IPS-11a (cell line): ENCODE data around the gene CD72.

Experiments used
- H3K4me3 ChIP-seq: one replicate; pipeline ENCODE4 v1.5.1; 2013; ENCODE audit warnings: low read depth, low read length, control low read depth

Gene CD72

GRCh38 chr9:35560625-35561337 lies 57.4 kb downstream of the CD72 start:
- H3K4me3 ChIP-seq, result no peak overlapping the region
